NCI-H2107 (cell line): ENCODE measurements around the gene TOMM7.

Experiments used
- DNase-seq: peaks from one replicate; lab custom pipeline; 2025; lab: John Stamatoyannopoulos, UW

The TOMM7 gene

DNA sequence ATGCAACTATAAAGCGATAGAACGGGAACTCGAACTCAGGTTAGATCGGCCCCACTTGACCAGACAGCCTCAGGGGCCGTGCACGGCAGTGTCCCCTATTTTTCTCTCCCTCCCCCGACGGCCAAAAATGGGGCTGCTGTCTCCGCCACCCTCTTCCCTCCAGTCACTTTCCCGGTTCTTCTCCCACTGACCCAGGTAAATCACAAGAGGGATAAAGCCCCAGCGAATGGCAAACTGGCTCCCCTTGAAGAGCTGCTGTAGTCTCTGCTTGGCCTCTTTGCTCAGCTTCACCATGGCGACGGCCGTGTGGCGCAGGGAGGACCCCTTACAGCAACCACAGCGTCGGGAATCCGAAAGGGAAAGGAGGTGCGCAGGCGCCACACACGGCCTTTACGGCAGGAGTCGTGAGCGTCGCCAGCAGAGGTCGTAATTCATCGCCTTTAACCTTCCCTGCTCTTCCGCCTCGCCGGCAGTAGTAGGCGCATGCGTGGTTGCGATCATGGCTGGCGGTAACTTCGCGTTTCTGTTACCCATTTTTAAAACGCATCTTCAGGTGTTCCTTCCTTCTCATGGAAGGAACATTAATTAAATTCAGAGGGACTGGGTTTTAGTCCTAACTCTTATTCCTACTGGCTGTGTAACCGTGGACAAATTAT is at the start of gene TOMM7:
Gene TOMM7 (minus strand): TSS at position 364 of the 656 bp plus-strand sequence. CDS start 70 bp downstream, at position 294.
- peak; percentile 94 for DNase-seq

- no peak for DNase-seq
These were observed 49.6 kb upstream of the TOMM7 start for GRCh38 chr7:22872096-22872807.

DNA sequence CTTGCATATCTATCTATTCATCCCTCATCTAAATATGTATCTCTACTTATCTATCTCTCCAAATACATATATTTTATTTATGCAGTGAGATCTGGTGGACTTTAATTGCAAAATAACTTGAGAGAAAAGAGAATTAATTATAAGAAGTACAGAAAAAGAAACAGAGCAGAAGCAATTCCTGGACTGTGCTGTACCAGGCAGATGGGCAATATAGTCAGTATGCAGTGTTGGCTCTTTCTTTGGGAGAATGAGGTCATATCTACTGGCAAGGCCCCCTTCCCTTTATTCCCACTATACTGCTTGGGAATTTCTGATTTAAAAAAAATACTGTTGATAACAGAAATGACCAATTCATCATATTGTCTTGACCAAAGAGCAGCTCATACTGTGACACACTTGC is 49.0 kb upstream of the TOMM7 start:
- no peak for DNase-seq

DNA sequence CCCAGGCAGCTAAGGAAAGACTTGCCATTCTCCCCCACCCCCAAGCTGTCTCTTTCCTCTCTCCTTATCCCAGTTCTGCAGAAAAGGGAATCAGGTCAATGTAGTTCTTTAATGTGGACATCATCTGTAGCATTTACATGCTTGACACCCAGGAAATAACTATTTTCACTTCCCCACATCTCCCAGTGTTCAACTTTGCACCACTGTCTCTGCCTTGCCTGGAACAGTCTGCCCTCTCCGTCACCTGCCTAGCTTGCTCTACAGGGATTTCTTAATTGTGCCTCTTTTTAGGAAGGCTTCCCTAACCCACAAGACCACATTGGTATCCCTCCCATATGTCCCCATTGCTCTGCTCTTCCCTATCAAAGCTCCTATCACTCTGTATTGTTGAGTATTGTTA is 45.9 kb upstream of the TOMM7 start:
- no peak for DNase-seq

- DNase-seq, result no peak
These were observed 44.9 kb upstream of the TOMM7 start for GRCh38 chr7:22867589-22867988.

DNA sequence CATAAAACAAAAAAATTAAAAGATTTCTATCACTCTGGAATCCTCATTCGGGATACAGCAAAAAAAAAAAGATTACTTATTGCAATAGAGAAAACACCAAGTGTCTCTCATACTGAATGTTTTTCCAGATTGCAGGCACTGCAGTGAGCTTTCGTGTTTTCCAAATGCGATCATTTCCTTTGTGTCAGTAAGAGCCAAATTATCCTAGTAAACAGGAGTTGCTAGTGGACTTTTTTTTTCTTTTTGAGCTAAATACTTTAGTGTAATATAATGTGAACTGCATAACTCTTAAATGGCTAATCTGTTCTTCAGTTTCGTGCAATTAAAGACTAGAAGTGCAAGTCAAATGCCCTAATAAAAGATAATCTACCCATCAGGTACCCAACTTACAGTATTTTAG is 44.4 kb upstream of the TOMM7 start:
- DNase-seq, result no peak

DNA sequence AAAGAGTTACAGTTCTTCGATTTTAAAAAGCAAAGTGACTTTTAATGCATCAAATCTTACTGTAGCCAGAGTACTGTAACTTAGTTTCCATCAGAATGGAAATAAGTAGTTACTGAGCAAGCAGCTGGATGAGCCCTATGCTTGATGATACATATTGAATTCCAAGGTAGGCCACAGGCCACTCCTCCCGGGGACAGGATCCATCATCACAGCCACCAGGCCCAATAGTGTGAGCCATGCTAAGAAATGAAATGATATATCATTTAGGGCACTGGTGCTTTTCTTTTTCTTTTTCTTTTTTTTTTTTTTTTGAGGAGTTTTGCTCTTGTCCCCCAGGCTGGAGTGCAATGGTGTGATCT is 42.9 kb upstream of the TOMM7 start:
- DNase-seq, result no peak

GRCh38 chr7:22864855-22865601 is 42.4 kb upstream of the TOMM7 start:
- DNase-seq, result no peak

DNA sequence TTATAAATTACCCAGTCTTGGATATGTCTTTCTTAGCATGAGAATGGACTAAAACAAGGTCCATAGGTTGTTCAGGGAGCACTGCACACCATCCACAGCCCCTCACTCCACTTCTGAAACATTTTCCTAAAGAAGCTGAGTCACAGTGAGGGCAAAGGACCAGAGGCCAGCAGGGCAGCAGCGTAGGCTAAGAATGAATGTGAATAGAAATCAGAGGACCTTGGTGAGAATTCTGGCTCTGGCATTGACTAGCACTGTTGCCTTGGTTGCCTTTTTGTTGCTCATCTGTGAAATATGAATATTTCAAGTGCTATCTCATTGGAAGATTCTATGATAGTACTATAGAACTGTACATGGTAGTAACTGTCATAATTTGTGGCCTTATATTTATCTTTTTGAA is 41.7 kb upstream of the TOMM7 start:
- DNase-seq, result no peak

DNA sequence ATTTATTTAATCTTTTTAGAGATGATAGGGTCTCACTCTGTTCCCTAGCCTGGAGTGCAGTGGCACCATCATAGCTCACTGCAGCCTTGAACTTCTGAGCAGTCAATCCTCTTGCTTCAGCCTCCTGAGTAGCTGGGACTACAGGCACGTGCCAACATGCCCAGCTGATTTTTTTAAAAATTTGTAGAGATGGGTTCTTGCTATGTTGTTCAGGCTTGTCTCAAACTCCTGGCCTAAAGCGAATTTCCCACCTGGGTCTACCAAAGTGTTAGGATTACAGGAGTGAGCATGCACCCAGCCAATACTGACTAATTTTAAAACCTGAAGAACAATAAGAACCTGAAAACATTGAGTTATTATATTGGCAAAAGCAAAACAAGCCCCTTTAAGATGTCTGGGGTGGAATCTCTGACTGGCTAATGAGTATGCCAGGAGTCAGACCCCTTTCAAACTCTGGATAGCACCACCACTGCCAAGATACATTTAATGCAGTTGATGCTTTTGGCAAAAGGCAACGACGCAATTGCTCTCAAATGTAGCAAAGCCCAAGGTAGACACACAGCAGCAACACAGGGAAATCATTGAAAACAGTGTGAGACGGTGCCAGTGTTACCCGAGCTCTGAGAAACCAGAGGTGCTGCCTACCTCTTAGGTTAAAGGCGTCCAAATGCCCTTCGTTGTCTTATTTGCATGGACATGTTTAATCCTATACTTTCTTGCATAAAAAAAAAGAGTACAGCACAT is 40.7 kb upstream of the TOMM7 start:
- DNase-seq, result no peak

GRCh38 chr7:22861576-22861975 is 38.9 kb upstream of the TOMM7 start:
- no peak for DNase-seq

DNA sequence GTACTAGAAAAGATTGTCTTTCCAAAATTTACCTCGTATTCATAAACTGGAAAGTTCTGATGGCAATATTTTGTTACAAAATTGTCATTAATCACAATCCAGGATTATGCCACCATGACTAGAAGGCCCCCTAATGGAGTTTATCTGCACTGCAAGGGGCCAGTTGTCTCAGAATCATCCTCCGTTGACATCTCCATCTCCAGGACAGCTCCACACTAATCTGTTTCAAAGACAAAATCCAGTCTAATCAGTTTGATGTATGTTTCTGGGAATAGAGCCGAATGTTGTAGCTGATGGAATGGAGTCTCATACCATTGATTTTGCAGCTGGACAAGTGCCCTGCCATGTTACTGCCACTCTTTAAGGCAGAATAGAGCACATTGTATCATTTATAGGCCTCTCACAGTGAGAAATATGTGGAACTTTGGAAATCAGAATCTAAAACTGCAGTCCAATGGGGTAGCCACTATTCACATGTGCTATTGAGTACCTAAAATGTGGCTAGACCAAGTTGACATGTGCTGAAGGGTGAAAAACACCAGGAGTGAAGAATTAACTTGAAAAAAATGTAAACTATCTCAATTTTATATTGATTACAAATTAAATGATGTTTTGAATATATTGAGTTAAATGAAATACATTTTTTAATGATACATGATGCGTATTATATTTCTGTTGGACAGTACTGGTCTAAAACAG is 38.3 kb upstream of the TOMM7 start:
- DNase-seq, result no peak

- no peak for DNase-seq
These were observed 37.7 kb upstream of the TOMM7 start for GRCh38 chr7:22860337-22860736.

GRCh38 chr7:22859641-22860290 is 37.1 kb upstream of the TOMM7 start:
- DNase-seq, result no peak

GRCh38 chr7:22858640-22859561 is 36.3 kb upstream of the TOMM7 start:
- no peak for DNase-seq

DNA sequence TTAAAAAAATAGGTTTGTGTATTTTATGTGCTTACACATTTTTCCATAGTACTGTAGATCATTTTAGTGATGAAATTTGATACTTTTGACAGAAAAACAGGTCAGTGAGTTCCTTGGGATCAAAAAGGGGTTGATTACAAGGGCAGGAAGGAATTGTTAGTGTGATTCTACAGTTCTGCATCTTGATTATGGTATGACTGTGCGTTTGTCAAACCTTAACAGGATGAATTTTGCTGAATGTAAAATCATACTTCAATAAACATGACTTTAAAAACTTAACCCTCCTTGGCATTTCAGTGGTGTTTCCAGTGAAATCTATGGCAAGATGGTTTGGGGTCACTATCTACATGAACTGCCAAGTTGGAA is 35.6 kb upstream of the TOMM7 start:
- no peak for DNase-seq

- DNase-seq, result no peak
These were observed 33.8 kb upstream of the TOMM7 start for GRCh38 chr7:22856416-22856815.

DNA sequence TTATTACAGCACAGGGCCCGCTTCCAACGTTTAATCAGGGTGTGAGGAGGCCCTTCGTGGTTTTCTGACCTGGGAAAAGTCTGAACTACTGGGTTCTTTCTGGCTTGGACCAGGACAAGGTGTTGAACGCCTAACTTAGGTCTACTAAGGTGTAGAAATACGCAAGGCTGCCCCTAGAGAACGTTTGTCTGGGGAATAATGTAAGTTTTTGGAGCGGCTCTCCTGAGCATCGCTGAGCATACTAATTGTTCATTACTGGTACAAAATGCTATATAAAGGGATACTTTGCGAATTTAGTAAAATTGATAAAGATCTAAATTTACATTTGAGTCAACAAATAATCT is 32.4 kb upstream of the TOMM7 start:
- no peak for DNase-seq

- DNase-seq, result no peak
These were observed 31.8 kb upstream of the TOMM7 start for GRCh38 chr7:22854158-22855048.
